Right renal pelvis (tissue), 4 donors: Measurements from ENCODE around the gene TPGS2. TPM values are rescaled to one million over a fixed set of nuclear protein-coding genes. Genes with fewer than 3 reads are reported as not detected.
"Not testable (repeated sequence)": the region's sequence is repeated elsewhere in the genome, so short reads cannot be mapped to it uniquely, and the experiment has no call there.

Experiments
- DNase-seq, 4 donors: peaks; one replicate each; pipeline ENCODE4 v3.0.0-alpha.2; 2013; ENCODE audit warnings: low read depth in 4 of 4, low spot score in 3 of 4, missing footprints in 1 of 4
- polyA plus RNA-seq, 4 donors: library from polyadenylated mRNA; unstranded; fragments of 120-200 nt; gene quantifications; one replicate each; pipeline ENCODE4 v1.2.1, GENCODE V29; 2013; ENCODE audit not compliant: insufficient read length in 4 of 4

Gene TPGS2
- polyA plus RNA-seq, 4 donors = 105 to 146 (median 121) TPM

GRCh38 chr18:36780748-36781147 lies 48.1 kb downstream of the TPGS2 start:
- DNase-seq = no peak

- DNase-seq = no peak
Observed at GRCh38 chr18:36777566-36777965, 51.2 kb downstream of the TPGS2 start.

- DNase-seq = no peak
Observed at GRCh38 chr18:36776650-36777049, 52.2 kb downstream of the TPGS2 start.

GRCh38 chr18:36775396-36775795 lies 53.4 kb downstream of the TPGS2 start:
- DNase-seq = no peak

- DNase-seq = peak; percentile 38 to 65 (median 50)
Observed at GRCh38 chr18:36772241-36772723, 56.5 kb downstream of the TPGS2 start.

GRCh38 chr18:36771245-36771644 lies 57.6 kb downstream of the TPGS2 start:
- no peak for DNase-seq

- DNase-seq = no peak
Observed at GRCh38 chr18:36770315-36770946, 58.4 kb downstream of the TPGS2 start.

GRCh38 chr18:36769611-36770314 lies 59.0 kb downstream of the TPGS2 start:
- DNase-seq = no peak

GRCh38 chr18:36769172-36769571 lies 59.6 kb downstream of the TPGS2 start:
- DNase-seq = no peak

- no peak for DNase-seq
Observed at GRCh38 chr18:36766836-36767235, 62.0 kb downstream of the TPGS2 start.

- DNase-seq = not testable (repeated sequence)
Observed at GRCh38 chr18:36762965-36763364, 65.8 kb downstream of the TPGS2 start.

GRCh38 chr18:36762074-36762473 lies 66.7 kb downstream of the TPGS2 start:
- DNase-seq = no peak

GRCh38 chr18:36761186-36761698 lies 67.6 kb downstream of the TPGS2 start:
- no peak for DNase-seq

- DNase-seq = no peak
Observed at GRCh38 chr18:36760598-36760997, 68.2 kb downstream of the TPGS2 start.

GRCh38 chr18:36759167-36759776 lies 69.5 kb downstream of the TPGS2 start:
- DNase-seq = no peak

- no peak for DNase-seq
Observed at GRCh38 chr18:36758623-36759022, 70.2 kb downstream of the TPGS2 start.

- no peak for DNase-seq
Observed at GRCh38 chr18:36757991-36758390, 70.8 kb downstream of the TPGS2 start.

- peak in 2 of 4 donors; percentile 47 to 48 for DNase-seq
Observed at GRCh38 chr18:36757081-36757480, 71.7 kb downstream of the TPGS2 start.

- no peak for DNase-seq
Observed at GRCh38 chr18:36756242-36756641, 72.6 kb downstream of the TPGS2 start.

- no peak for DNase-seq
Observed at GRCh38 chr18:36752929-36753865, 75.6 kb downstream of the TPGS2 start.
